Ammon's horn (tissue), 1 donor: ENCODE data around the gene DIS3L2.

Experiments used
- DNase-seq: peaks from one replicate; pipeline ENCODE4 v3.0.0-alpha.2; 2016; ENCODE audit warnings: low spot score

The DIS3L2 gene

DNA sequence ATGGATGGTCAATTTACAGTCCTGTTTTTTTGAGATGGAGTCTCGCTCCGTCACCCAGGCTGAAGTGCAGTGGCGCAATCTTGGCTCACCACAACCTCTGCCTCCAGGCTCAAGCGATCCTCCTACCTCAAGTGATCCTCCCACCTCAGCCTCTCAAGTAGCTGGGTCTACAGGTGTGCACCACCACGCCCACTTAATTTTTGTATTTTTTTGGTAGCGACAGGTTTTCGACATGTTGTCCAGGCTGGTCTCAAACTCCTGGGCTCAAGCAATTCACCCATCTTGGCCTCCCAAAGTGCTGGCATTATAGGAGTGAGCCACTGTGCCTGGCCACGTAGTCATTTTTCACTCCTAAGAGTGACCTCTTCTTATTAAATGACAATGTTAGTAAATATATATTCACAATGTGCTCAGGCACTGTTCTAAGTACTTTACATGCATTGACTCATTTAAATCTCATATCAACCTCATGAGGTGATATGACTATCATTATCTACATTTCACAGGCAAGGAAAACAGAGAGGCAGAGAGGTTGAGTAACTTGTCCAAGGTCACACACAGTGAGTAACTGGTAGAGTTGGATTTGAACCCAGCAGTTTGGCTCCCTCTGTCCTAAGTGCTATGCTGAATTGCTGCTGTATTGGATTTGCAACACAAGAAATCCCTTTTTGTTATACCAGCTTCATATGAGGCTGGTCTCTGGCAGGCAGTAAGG, 5.6 kb upstream of the DIS3L2 start:
- DNase-seq, result no peak

DNA sequence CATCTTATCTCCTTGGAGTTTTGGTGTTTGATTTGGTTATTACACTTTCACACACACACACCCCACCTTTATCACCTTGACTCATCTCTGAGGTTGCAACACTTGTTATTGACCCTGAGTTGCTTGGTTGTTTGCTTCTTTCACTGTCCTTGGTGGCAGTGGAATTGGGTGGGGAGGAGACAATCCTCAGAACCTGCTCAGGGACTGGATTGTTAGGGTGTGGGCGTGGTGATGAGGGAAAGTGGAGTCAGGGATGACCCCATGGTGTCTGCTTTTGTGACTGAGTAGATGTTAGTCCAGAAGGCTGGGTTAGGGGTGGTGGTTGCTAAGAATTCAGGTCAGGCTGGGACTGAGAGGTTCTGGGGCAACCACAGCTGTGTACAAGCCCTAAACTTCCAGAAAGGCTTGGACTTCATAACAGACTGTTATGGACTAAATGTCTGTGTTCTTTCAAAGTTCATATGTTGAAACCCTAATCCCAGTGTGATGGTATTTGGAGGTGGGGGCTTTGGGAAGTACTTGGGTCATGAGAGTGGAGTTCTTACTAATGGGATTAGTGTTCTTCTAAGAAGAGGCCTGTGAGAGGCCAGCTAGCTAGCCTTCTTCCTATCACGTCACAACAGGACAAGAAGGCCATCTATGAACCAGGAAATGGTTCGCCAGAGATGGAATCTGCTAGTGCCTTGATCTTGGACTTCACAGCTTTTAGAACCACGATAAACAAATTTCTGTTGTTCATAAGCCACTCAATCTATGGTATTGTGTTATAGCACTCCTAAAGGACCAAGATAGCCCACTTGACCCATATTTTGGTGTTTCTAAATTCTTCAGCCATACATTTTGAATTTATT, 3.4 kb upstream of the DIS3L2 start:
- no peak for DNase-seq

DNA sequence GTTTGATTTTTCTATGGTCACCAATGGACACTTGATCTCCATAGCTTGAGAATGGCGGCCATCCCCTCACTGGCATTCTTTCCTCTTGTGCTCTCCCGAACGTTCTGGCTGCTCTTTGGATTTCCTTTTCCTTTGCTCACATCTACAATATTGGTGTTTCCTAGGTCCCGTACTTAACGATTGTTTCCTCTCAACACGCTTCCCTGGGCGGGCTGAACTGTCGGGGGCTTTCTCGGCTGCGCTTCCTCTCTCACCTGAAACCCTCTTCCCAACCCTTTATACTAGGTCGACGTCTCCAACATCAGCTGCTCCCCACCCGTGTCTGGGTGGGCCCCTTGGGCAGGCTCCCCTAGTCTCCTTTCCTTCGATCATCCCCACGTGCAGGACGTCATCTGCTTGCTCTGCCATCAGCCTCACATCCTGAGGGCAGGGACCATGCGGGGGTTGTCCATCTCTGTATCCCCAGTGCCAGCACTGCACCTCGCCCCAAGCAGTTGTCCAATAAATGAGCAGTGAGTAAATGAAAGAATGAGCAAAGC, 634 bp upstream of the DIS3L2 start:
- DNase-seq, result no peak

GRCh38 chr2:231965102-231965501, 3.6 kb downstream of the DIS3L2 start:
- no peak for DNase-seq

DNA sequence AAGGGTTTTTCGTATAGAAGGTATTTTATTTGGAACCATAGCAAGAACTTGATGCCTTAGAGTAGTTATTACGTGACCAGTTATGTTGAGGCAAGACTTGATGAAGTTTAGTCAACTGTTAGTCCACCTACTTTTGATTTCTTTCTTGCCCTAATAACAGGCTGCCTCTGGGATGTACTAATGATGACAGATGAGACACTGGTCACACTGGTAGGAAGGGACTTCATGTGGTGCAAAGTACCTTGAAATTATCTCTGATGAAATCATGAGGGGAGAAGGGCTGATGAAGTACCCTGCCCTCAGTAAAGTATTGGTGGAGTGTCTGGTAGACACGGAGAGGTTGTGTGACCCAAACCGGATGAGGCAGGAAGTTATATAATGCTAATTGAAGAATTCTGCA, 5.4 kb downstream of the DIS3L2 start:
- no peak for DNase-seq

- no peak for DNase-seq
Measured at GRCh38 chr2:231968820-231969219, 7.3 kb downstream of the DIS3L2 start.

- no peak for DNase-seq
Measured at GRCh38 chr2:231970461-231970860, 8.9 kb downstream of the DIS3L2 start.

DNA sequence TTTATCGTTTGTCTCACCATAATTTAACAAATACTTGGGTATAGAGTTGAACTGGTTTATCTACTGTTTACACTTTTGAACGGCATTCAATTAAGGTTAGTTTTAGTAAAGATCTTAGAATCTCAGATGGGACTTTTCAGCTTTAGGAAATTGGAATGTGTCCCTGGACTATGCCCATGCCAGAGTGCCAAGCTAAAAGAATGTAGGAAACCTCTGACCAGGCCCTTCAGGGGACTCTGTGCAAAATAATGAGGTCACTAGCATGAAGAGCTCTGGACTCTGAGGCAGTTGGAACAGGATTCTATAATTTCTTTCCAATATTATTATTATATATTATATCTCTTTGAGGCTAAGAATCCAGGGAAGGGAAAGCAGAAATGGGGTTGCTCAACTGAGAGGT, 13.5 kb downstream of the DIS3L2 start:
- no peak for DNase-seq

GRCh38 chr2:231977430-231977829, 15.9 kb downstream of the DIS3L2 start:
- no peak for DNase-seq

- no peak for DNase-seq
Measured at GRCh38 chr2:231984992-231985391, 23.5 kb downstream of the DIS3L2 start.

GRCh38 chr2:231985823-231986261, 24.3 kb downstream of the DIS3L2 start:
- DNase-seq, result no peak

DNA sequence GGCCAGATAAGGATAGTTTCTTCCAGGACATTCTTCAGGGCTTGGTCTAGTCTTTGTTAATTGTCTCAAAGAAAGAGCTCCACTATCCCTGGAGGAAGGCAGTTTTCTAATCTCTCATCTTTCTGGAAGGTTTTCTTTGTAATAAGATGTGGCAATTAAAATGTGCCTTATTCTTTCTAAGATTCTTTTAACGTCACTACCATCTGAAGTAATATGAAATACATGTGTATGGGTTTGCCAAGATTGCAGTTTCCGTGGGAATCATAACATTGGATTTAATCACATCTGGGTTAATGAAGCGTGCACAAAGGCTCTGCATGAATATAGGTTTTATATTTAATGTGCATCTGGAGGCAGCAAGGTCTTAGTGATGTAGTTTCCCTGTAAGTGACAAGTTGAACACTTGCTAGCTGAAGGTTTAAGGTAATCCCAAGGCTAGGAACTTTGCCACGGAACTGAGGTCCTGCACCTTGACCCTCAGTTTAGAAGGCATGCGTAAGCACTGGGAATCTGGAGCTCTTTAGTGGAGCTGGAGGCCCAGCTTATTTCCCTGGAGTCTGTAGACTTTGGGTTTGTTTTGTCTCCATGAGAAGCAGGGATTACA, 25.7 kb downstream of the DIS3L2 start:
- DNase-seq, result no peak

GRCh38 chr2:231988179-231988866, 26.8 kb downstream of the DIS3L2 start:
- no peak for DNase-seq

DNA sequence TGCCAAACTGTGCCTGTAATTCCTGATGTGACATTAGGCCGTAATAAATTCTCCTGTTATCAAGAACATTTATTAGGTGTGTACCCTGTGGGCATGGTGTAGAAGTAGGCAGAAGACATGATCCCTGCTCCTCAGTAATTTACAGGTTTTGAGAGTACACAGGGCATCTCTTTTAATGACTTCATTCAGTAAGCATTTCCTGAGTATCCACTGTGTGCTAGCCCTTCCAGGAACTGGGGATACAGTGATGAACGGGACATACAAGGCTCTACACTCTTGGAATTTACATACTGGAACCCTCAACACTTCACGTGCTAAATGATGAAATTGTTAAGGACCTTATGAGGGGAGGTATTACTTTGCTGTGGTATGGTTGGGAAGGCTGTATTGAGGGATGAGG, 30.2 kb downstream of the DIS3L2 start:
- DNase-seq, result no peak

DNA sequence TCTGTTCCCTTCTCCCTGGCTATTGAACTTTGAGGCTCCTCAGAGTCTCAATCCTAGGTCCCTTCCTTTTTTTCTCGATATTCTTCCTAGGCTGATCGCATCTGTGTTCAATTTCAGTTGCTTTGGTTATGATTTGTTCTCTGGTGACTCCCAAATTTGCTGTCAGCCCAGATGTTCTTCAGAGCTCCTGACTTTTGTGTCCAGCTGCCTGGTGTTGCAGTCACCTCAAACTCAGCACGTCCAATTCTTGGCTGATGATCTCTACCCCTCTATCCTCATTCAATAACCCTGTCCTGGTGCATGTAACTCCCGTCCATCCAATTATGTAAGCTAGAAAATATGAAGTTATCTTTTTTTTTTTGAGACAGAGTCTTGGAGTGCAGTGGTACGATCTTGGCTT, 31.4 kb downstream of the DIS3L2 start:
- no peak for DNase-seq

DNA sequence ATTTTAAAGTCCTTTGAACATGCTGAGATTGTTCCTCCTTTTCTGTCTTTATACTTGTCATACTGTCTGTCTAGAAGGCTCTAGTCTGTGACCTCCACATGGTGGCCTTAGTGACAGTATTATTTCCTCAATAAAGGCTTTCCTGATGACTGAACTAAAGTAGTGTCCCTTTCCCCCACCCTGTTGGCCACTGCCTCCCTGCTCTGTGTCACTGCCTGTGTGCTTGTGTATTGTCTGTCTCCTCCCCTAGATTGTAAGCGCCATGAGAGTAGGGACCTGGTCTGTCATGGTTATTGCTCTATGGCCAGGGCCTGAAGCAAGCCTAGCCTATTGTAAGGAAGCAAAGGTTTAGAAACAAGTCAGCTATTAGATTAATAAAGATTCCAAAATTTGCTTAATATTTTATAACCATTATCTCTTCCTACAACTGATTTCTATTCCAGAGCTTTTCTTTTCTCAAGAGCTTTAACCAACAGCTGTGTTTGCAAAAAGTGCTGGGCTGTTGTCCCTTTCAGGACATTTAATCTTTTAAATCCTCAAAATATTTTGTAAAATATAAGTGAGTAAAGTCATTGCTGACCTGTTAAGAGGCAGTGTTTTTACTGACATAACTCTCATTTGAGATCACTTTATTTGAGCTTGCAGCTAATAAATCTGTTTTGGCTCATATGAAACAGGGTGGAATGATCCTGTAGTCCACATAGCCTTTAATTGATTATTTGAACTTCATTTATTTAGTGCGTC, 35.5 kb downstream of the DIS3L2 start:
- DNase-seq, result no peak

- no peak for DNase-seq
Measured at GRCh38 chr2:231998046-231998445, 36.5 kb downstream of the DIS3L2 start.

DNA sequence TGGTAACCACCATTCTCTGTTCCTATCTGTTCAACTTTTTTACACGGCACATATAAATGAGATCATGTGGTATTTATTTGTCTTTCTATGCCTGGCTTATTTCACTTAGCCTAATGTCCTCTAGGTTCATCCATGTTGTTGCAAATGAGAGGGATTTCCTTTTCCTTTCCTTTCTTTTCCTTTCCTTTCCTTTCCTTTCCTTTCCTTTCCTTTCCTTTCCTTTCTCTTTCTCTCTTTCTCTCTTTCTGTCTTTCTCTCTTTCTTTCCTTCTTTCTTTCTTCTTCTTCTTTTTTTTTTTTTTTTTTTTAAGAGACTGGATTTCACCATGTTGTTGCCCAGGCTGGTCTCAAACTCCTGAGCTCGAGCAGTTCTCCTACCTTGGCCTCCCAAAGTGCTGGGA, 38.9 kb downstream of the DIS3L2 start:
- DNase-seq, result no peak

DNA sequence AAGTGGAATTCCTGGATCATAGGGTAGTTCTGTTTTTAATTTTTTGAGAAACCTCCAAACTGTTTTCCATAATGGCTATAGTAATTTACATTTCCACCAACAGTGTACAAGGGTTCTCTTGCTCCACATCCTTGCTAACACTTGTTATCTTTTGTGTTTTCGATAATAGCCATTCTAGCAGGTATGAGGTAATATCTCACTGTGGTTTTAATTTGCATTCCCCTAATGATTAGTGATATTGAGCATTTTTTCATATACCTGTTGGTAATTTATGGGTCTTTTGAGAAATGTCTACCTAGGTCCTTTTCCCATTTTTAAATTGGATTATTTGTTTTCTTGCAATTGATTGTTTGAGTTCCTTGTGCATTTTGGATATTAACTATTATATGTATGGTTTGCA, 39.6 kb downstream of the DIS3L2 start:
- no peak for DNase-seq

GRCh38 chr2:232006253-232006652, 44.7 kb downstream of the DIS3L2 start:
- no peak for DNase-seq

- no peak for DNase-seq
Measured at GRCh38 chr2:232008907-232009638, 47.6 kb downstream of the DIS3L2 start.
